Measurements from ENCODE around the gene PPP1R12B.
"Not testable (repeated sequence)": the region's sequence is repeated elsewhere in the genome, so short reads cannot be mapped to it uniquely, and the experiment has no call there.

The PPP1R12B gene

DNA sequence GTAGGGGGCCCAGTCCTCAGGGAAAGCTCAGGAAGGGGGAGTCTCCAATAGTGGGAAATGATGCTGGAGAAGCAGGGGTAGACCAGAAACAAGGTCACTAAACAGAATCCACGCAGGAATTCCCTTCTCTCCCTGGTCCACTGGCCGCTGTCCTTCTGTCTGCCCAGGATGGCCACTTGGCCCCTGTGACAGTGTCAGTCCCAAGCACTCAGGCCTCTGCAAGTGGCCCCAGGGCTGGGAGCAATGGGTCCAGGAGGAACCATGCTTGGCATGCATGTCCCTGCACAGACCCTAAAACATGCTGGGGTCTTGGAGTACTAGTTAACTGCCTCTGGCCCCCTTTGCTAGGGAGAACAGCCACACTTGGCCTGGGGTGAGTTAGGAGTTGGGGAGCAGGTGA is 271.5 kb downstream of the PPP1R12B start:
- not testable (repeated sequence) for DNase-seq

DNA sequence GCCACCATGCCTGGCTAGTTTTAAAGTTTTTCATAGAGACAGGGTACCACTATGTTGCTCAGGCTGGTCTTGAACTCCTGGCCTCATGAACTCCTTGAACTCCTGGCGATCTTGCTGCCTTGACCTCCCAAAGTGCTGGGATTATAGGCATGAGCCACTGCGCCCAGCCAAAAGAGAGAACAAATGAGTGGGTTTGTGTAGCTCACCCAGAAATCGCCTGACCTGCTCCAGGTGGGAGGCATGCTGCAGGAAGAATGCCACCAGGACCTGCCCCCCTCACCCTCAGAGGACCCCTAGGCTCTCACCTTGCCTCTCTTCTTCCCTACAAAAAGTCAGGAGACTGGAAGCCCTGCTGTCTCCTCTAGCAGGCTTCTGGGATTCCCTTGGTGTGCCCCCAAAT is 272.9 kb downstream of the PPP1R12B start:
- no peak for DNase-seq

DNA sequence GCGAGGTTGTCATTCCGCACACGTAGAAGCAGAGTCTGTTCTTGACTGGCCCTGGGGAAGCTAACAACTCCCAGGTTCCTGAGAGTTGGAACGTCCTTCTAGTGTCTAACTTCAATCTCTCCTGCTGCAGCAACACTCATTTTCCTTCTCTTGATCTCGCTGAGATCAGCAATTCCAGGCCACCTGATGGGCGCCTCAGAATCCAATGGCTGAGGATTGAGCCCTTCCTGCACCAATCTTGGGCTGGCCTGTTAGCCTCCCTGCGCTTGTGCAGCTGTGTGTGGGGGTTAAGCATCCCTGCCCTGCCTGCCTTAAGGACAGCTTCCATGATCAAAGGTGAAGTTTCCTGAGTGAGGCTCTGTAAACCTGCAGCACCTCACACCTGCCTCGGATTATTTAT is 273.9 kb downstream of the PPP1R12B start:
- no peak for DNase-seq

DNA sequence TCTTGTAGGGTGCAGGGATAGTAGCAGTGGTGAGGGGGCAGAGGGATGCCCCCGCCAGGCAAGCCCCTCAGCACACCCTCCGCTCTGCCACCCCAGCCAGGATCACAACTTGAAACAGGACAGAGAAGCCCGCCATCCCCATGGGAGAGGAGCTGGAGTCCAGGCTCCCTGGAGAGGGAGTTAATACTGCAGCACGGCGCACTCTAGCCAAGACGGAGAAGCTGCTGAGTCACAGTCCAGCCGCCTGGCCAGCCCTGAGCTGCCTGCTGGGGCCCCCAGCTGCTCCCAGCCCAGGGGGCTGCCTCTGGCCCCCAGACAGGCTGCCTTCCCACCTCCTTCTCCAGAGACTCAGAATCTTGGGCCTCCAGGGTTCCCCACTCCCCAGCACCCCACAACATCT is 274.6 kb downstream of the PPP1R12B start:
- DNase-seq = no peak

DNA sequence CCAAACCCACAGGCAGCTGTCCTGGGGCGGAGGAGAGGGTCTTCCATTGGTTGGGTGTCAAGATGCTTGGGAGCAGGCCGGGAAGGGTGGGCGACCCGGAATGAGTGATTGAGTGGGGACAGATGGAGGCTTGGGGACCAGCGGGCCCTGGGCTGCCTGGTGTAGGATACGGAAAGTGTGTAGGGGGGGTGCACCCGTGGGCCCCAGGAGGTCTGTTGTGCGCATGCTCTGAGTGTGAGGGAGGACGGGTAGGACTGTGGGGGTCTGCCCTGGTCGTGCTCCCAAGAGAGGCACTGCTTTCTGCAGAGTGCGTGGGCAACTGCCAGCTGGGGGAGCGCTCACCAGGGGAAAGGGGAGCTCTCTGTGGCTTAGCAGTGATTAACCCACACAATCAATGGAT is 275.0 kb downstream of the PPP1R12B start:
- DNase-seq = not testable (repeated sequence)

DNA sequence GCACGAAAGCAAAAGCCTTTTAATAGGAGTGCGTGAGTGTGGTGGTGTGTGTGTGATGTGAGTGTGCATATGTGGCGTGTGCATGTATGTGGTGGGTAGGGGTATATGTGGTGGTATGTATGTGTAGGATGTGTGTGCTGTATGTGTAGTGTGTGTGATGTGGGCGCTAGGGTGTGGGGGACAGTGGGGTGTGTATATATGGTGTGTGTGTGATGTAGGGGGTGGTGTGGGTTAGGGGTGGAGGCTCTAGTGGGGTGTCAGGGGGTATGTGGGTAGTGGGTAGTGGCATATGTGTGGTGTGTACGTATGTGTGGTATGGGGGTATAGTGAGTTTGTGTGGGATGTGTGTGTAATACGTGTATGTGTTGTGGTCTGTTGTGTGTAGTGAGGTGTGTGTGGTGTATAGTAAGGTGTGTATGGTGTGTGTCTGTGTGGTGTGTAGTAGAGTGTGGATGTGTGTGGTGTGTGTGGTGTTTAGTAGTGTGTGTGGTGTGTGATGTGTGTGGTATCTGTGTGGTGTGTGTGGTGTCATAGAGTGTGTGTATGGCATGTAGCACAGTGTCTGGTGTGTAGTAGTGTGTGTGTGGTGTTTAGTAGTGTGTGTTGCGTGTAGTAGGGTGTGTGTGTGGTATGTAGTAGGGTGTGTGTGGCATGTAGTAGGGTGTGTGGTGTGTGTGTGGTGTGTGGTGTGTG is 275.7 kb downstream of the PPP1R12B start:
- DNase-seq = no peak

DNA sequence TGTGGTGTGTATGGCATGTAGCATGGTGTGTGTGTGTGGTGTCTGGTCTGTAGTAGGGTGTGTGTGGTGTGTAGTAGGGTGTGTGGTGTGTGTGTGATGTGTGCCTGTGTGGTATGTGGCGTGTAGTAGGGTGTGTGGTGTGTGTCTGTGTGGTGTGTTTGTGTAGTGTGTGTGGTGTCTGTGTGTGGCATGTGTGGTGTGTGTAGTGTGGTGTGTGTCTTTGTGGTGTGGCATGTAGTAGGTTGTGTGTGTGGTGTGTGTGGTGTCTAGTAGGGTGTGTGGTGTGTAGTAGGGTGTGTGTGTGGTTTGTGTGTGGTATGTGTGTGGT is 276.2 kb downstream of the PPP1R12B start:
- no peak for DNase-seq

DNA sequence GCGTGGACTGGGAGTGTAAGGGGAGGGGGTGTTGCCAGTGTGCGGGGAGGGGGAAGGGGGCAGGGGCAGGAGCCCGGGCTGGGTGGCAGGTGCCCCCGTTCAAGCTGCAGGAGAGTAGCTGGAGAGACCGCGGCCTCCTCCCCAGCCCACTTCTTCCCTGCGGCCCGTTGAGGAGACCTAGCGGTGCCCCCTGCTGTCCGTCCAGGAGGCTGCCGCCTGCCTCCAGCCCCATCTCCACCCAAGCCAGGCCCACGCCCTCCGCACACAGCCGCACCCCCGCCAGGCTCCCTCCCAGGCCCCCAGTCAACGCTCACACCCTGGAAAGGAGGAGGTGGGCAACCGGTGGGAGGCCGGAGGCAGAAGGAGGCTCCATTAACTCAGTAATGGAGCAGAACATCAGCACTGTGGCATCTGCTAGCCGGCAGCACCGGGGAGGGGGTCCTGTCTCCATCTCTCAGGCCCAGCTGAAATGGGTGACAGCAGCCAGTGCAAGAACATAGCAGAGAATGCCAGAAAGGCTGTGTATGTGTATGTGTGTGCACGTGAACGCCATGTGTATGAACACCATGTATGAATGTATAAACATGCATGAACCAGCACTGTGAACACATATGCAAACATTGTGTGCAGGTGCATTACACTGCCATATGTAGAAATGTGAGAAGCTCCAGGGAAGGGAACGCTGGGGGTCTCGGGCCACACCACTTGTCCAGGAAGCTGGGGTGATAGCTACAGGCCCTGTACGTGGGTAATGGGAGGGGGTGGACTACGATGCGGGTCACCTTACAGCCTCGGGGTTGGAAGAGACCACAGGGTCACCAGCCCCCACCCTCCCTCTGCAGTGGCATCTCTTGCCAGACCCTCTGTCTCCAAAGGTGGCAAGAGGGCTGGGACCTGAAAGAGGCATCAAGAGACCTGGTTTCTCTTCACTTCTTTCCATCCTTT is 277.2 kb downstream of the PPP1R12B start:
- peak; percentile 4 for DNase-seq

DNA sequence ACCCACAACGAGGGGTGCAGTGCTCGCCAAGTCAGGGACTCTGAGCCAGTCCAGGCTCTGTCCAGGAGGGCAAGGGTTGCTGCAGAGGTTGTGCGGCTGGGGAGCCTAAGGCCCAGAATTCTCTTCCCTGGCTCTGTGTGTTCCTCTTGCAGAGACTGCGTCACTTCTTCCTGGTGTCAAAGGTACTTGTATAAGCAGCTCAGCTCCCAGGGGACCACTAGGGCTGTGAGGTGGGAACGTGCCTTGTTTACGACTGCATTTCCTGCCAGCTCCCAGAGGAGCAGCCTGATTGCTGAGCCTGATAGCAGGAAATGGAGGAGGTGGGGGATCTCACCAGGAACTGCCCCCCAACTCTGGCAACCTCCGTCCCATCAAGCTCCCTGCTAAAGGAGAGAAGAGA is 278.5 kb downstream of the PPP1R12B start:
- DNase-seq = not testable (repeated sequence)

DNA sequence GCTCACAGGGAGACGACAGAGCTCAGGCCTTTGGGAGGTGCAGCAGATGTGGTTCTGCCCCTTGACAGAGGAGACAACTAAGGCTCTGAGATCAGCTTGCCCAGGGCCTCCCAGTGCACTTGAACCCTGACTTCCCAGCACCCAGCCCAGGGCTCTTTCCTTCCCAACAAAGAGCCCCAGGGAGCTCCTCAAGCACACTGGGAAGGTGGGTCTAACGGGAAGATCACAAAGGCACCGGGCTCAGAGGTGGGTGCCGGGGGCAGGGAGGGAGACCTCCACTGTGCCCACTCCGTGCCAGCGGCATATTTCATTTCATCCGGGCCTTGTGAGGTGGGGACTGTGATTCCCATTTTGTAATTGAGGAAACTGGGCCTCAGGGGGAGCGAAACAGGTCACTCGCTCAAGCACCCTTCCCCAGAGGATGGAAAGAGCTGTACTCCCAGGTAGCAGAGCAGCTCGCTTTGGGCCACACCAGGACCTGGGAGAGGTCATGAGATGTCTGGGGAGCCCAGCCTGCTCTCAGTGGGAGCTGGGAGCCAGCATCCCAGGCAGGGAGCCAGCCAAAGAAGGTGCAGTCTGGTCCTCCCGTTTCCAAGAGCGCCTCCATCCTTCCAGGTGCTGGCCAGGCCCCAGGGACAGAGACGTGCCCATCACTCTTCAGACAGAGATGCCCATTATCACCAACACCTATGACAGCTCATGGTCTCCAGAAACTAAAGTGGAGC is 279.5 kb downstream of the PPP1R12B start:
- DNase-seq = no peak

DNA sequence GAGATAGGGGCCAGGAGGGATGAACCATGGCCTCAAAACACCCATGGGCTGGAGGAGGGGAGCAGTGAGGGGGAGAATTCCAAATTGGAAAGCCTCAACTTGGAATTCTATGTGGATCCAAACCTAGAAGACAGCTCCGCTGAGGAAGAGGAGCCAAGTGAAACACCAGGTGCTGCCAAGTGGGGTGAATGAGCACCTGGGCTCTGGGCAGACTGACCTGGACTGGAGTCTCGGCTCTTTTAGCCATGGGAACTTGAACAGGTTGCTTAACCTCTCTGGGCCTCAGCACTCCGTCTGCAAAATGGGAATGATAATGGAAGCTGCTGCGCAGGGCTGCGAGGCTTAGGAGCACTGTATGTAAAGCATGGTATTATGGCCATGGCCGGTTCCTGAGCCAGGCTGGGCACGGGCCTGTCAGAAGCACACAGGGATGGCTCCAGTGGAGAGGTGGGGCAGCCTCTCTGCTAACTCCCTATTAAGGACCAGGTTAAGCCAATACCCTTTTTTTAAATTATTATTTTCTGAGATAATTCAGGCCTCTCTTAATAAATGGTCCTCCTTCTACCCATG is 280.2 kb downstream of the PPP1R12B start:
- no peak for DNase-seq

DNA sequence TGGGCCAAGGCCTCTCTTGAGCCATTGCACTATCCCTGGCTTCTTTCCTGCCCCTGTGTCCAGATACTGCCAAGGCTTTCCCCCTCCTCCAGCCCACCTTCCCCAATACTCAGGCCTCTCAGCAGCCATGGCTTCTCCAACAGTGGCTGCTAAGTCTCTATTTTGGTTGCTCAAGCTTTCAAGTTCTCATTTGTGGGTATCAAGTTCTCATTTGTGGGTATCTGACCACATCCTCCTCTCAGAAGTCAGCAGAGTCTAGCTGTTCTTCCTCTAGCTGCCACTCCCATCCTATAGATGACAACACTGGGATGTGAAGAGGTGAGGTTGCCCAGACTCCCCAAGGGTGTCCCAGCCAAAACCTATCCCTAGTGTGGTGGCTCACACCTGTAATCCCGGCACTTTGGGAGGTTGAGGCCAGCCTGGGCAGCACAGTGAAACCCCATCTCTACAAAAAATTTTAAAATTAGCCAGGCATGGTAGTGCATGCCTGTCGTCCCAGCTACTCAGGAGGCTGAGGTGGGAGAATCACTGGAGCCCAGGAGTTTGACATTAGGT is 280.8 kb downstream of the PPP1R12B start:
- not testable (repeated sequence) for DNase-seq

DNA sequence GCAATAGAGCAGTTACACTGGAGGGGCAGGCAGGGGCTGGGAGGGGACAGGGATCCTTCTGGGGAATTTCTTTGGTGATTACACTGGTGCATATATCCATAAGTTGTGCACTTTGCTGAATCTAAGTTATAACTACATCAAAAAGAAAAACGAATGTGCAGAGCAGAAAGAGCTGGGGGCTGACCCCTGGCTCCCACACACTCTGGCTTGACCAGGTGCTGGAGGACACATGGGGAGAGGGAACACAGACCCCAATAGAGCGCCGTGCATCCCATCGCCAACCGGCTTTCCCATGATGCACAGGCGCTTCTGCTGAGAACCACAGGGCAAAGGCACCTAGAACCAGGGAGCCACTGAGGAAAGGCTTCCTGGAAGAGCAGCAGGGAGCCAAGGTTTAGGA is 281.6 kb downstream of the PPP1R12B start:
- DNase-seq = not testable (repeated sequence)

DNA sequence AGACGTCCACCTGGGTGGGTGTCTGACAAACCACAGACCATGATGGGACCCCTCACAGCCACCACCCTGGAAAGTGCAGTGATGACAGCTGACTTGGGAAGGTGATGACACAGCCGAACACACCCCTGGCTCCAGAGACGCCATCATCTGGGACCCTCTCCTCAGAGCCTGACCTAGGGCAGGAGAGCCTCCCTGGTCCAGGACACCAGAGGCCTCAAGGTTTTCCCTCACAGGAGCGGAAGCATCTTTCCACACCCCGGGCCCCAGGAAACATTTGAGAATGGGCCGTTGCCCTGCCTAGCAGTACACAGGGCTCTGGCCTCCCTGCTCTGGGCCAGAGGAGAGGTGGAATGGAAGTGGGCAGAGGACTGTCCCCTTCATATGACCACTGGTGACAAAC is 282.0 kb downstream of the PPP1R12B start:
- DNase-seq = no peak

DNA sequence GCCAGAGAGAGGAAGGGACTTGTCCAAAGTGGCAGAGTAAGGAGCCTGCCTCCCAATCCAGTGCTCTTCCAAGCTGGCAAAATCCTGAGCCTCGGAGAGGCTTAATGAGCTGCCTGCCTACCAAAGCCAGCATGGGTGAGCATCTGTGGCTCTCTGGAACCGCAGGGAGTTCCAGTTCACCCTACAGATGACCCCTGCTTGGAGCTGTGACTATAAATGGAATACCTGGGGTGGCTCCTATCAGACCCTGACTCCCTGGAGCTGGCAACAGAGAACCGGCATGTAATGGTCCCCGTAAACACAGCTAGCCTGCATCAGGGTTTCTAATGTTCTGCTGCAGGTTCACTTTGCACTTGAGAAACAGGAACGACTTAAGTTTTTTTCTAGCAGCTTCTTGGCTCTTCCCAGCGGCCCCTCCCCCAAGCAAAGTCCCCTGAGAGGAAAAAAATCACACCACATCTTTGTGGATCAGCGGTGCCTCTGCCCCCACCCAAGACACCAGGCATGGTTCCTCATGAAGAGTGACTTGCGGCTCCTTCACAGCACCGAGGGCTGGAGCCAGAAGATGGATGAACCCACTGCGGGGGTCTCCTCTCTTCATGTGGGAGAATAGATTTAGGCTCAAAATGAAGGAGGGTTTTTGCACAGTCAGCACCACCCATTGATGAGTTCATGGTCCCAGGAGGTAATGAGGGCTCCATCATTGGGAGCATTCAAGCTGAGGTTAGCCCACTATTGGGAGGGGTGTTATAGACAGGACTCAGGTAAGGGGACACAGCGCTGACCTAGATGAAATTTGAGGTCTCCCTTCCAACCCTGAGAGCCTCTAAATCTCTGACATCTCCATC is 282.8 kb downstream of the PPP1R12B start:
- no peak for DNase-seq

DNA sequence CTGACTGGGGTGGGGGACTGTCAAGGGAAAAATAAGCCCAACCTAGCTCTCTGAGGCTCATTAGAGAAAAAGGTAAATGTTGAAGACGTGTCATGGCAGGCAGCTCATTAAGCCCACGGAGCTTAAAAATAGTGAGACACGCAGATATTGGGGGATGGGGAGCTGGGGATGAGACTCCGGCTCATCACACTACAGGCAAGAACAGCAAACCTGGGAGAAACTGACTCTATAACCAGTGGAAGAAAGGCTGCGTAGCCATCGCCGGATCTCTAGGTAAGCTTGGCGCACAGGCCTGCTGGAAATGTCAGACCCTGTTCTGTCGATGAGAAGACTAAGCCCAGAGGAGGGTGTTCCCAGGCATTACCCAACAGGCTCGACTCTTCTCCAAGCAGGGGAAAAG is 283.7 kb downstream of the PPP1R12B start:
- DNase-seq = no peak

DNA sequence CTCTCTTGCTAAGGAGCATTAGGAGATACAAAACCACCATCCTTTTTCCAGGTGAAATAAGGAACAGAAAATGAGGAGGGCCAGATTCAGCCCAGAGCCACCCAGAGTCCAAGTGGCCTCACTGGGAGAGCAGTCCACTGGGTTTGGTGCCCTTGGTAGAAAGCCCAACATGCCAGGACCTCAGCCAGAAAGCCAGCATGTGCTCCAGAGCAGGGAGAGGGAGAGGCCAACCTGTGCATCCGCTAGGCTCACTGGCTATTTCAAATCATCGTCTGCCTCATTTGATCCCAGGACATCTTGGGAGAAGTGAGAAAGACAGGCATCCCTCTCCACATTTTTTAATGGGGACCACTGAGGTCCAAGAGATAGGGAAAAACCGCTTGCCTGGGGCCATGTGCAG is 287.7 kb downstream of the PPP1R12B start:
- not testable (repeated sequence) for DNase-seq

DNA sequence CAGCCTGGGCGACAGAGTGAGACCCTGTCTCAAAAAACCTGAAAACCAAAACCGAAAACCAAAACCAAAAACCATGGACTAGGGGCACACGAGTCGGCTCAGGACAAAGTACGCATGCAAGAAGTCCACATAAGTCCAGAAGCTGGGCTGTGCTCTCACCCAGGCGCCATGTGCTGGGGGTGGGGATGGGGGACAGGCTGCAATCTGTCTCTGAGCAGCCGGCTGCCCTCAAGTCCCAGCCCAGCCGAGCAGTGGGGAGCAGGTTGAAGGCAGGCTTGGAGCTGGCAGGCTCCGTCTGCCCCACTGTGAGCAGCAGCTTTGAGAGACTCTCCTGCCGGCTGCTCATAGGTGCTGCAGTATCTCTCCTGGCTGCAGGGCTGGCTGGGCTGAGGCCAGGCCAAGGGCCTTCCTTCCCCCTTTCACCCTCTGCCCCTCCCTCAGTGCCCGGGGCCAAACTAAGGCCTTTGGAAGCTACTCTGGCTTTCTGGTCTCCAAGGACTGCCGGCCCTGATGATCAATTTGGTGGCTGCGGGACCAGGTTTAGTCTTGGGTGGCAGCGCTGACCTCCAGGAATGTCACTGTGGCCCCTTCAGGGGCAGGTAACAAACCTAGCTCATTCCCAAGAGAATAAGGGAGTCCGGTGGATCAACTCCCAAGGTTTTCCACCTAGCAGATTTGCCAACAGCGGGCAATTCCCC is 289.0 kb downstream of the PPP1R12B start:
- DNase-seq = not testable (repeated sequence)

DNA sequence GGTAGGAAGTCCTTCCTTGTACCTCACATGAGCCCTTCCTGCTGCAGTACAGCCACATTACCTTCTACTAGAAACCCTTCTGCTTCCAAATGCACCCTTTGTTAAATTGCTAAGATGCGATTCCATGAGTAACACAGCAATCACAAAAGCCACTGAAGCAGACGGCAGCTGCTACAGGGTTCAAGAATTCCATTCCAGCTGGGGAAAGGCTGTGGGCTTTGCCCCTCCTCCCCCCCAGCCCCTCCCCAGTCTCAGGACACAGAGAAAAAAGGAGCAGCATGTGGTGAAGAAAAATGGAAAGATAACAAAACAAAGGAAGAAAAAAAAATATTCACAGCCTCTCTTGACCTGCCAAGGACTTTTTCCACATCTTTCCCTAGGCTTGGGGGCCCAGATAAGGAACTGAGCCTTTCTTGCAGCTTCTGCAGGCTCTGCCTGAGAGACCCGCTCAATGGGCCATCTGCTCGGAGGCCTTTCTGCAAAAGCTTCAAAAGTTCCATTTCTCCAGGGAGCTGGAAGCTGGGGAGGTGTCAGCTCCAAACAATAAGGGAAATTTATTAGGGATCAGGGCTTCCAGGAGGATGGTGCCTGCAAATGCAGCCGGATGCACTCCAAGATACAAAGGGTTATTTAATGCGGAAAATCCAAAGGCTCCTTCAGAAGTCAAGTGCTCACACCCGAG is 289.7 kb downstream of the PPP1R12B start:
- DNase-seq = no peak

DNA sequence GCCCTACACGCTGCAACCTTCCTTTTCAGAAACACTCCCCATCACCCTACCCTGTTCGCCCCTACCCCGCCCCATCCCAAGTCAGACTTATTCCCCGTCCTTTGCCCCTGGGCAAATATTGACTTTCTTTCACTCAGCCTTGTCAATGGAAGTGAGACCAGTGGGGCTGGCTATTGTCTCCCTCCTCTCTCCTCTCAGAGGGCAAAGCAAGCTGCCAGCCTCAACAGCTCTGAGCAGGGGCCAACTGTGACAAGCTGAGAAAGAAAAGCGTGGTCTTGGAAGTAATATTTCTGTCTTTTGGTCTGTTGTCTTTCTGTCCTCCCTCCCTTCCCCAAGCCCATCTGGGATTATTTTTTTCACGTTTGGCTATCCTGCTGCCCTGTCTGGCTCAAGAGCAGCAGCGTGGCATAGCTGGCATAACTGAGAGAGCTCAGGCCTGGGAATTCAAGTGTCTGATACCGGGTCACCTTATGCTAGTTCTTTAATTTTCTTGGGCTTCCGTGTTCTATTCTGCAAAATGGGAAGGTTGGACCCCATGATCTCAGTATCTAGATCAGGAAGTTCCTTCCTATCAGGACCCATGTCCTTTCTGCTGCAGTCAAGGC is 290.3 kb downstream of the PPP1R12B start:
- DNase-seq = not testable (repeated sequence)

Data from NCI-H2029 (cell line).